HG03354 (cell line): ENCODE results near the gene DCAF10.
A peak's percentile ranks its signal among the peaks of the same experiment; 100 is the strongest.
"Not testable (repeated sequence)": the region's sequence is repeated elsewhere in the genome, so short reads cannot be mapped to it uniquely, and the experiment has no call there.

ENCODE experiments used
- ATAC-seq: cut with Tn5 transposase; IDR thresholded peaks from one replicate; pipeline ENCODE4 v1.9.1; 2021; ENCODE audit warnings: mild to moderate bottlenecking; ENCODE audit not compliant: unreplicated experiment, poor library complexity, severe bottlenecking

The DCAF10 gene, protein sequence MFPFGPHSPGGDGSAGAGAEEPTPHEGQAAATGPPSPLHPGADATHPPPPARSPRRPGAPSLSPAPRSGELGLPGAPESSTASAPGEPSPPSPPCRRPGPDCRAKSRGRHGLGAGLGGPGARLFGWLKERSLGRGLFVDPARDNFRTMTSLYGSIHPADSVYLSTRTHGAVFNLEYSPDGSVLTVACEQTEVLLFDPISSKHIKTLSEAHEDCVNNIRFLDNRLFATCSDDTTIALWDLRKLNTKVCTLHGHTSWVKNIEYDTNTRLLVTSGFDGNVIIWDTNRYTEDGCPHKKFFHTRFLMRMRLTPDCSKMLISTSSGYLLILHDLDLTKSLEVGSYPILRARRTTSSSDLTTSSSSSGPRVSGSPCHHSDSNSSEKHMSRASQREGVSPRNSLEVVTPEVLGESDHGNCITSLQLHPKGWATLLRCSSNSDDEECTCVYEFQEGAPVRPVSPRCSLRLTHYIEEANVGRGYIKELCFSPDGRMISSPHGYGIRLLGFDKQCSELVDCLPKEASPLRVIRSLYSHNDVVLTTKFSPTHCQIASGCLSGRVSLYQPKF

DNA sequence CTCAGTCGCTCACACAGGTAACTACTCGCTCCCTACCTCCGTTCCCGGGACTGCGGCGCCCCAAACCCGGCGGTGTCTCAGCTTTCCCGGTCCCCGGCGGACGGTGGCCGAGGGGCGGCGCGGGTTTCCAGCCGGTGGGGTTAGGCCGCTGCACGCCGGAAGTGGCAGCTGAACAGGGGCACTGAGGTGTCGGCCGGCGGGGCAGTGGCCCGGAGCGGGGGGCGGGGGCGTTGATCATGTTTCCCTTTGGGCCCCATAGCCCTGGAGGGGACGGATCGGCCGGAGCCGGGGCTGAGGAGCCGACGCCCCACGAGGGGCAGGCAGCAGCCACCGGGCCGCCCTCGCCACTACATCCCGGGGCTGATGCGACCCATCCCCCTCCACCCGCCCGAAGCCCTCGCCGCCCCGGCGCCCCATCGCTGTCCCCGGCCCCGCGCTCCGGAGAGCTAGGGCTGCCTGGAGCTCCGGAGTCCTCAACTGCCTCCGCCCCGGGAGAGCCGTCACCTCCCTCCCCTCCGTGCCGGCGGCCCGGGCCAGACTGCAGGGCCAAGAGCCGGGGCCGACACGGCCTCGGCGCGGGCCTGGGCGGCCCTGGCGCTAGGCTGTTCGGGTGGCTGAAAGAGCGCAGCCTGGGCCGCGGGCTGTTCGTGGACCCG is at the start of gene DCAF10:
Gene DCAF10 (plus strand): TSS at position 167 of the 656 bp plus-strand sequence. CDS start 70 bp downstream, at position 237.
- peak; percentile 80 for ATAC-seq

DNA sequence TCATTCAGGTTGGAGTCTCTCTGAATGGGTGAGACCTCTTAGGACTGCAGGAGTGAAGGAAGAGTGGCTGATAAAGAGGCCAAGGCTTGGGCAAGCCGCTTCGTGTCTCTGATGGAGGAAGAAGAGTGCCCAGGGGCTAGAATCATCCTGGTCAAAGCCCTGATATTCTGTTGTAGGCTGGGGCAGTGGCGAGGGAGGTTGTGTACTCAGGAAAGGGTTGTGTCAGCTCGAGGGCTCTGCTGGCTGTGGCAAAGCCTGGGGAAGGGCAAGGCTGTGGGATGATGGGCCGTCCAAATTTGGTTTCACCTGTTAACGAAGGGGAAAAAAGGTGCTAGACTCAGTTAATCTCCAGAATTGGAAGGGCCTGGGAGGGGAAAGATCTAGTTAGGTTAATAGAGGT is 49.4 kb upstream of the DCAF10 start:
- no peak for ATAC-seq

DNA sequence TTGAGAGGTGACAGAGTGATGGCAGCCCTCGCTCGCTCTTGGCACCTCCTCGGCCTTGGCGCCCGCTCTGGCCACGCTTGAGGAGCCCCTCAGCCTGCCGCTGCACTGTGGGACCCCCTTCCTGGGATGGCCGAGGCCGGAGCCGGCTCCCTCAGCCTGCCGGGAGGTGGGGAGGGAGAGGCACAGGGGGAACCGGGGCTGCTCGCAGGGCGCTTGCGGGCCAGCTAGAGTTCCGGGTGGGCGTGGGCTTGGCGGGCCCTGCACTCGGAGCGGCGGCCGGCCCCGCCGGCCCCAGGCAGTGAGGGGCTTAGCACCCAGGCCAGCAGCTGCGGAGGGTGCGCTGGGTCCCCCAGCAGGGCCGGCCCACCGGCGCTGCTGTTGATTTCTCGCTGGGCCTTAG is 48.9 kb upstream of the DCAF10 start:
- ATAC-seq: not testable (repeated sequence)

- not testable (repeated sequence) for ATAC-seq
Observed at GRCh38 chr9:37752112-37752511, 48.5 kb upstream of the DCAF10 start.

GRCh38 chr9:37752642-37753488 is 47.7 kb upstream of the DCAF10 start:
- ATAC-seq: no peak

DNA sequence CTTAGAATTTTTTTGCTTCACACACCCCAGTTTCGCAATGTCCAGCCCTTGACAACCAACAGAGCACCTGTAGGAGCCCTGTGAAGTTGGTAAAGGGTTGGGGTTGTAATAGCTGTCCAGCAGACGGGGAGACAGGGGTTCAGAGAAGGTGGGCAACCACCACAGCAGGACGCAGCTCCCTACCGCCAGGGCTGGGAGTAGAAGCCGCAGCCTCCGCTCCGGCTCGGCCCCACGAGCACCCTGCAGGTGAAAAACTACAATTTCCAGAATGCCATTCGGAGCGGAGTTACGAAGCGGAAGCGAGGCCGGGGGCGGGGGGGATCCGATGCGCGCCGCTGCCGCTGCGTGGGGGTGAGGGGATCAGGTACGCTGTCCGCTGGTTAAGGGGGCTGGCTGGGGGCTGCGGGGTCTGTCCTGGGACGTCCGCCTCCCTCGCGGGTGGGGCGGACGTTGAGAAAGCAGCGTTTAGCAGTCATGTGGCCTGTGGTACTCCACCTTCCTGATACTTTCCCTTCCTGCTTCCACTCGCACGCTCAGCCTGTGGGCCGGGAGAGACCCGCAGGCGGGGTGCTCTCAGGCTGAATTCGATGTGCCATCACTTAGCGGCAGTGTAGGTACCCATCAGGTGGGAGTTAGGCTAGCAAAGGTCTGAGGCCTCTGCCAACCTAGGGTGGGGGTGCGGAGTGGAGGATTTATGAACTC is 47.0 kb upstream of the DCAF10 start, which contains the start of gene TRMT10B:
Gene TRMT10B (plus strand): TSS at position 317 of the 702 bp plus-strand sequence. CDS start 8,127 bp downstream, outside the sequence.
- peak; percentile 93 for ATAC-seq

DNA sequence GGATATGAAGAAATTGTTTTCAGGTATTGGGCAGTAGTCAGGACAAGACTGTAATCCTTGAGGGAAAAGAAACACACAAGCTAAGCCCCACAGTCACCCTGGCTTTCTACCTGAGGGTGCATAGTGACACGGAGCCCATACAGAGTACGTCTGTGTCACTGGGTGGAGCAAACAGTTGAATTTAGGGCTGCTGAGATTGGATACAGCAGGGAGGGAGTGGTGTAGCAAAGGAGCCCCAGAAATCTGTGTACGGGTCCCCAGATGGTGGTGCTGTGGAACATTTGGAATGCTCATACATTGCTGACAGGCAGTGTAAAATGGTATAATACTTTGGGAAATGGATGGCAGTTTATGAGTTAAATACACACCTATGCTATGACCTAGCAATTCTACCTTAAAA is 41.9 kb upstream of the DCAF10 start:
- ATAC-seq: no peak

GRCh38 chr9:37760416-37761161 is 40.0 kb upstream of the DCAF10 start:
- ATAC-seq: no peak

DNA sequence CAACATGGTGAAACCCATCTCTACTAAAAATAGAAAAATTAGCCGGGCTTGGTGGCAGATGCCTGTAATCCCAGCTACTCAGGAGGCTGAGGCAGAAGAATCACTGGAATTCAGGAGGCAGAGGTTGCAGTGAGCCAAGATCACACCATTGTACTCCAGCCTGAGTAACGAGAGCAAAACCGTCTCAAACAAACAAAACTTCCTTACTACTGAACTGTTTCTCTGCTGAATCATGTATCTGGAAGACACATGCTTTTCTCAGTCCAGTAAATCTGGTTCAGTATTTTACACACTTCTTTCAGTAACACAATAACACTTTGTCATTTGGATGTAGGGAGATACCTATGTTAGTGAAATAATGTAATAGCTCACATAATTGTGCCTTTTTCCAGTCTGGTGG is 39.1 kb upstream of the DCAF10 start:
- no peak for ATAC-seq

DNA sequence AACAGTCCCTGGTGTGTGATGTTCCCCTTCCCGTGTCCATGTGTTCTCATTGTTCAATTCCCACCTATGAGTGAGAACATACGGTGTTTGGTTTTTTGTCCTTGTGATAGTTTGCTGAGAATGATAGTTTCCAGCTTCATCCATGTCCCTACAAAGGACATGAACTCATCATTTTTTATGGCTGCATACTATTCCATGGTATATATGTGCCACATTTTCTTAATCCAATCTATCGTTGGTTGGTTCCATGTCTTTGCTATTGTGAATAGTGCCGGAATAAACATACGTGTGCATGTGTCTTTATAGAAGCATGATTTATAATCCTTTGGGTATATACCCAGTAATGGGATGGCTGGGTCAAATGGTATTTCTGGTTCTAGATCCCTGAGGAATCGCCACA is 35.3 kb upstream of the DCAF10 start:
- not testable (repeated sequence) for ATAC-seq

GRCh38 chr9:37769306-37769705 is 31.3 kb upstream of the DCAF10 start:
- ATAC-seq: no peak

DNA sequence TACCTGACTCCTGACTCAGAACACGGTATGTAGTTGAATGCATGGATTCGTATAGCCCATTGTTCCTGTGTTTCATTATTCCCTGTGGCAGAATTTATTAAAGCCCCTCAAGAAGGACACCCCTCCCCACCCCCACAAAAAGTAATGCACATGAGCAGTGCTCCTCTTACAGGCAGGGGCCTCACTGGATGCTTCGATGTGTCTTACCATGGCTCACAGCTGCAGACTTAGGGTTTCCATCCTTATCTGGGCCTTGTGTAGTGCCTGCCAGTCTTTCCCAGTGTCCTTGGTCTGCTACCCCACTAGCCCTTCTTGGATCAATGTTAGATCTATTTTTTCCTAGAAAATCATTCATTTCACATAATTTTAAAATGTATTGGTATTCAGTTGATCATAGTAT is 30.6 kb upstream of the DCAF10 start:
- no peak for ATAC-seq

DNA sequence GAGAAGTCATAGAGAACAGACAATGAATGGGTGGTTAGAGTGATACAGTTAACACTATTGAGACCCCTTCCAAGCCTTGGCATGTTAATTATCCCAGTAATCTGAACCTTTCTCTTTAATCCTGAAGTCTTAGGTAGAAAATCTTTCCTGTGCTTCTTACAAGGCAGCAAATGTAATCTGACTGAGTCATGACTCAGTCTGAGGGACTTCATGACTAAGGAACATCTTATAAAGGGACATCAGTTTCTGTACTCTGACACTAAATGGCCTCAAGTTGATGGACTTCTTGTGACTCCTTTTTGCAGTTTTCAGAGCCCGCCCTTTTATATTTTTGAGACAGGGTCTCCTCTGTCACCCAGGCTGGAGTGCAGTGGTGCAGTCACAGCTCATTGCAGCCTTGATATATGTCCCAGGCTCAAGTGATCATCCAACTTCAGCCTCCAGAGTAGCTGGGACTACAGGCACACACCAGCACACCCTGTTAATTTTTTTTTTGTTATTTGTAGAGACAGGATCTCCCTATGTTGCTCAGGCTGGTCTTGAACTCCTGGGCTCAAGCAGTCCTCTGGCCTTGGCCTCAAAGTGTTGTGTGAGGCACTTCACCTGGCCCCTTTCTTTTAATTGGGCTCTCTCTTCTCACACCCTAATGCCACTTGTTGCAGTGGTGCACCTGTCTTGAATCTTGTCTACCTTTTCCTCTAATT is 25.2 kb upstream of the DCAF10 start:
- no peak for ATAC-seq

DNA sequence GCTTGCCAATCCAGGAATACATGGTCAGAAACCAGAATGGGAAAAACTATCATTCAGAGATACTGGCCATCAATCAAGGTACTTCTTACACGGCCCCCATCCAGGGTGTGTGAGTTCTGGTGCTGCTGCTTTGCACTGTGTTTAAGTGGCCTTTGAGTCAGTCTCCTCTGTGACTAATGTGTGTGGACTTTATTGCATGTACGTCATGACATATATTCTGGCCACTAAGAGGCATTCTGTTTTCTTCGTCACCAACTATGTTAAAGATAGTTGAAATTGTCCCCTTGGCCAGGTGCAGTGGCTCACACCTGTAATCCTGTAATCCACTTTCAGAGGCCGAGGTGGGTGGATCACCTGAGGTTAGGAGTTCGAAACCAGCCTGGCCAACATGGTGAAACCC is 24.3 kb upstream of the DCAF10 start:
- no peak for ATAC-seq

DNA sequence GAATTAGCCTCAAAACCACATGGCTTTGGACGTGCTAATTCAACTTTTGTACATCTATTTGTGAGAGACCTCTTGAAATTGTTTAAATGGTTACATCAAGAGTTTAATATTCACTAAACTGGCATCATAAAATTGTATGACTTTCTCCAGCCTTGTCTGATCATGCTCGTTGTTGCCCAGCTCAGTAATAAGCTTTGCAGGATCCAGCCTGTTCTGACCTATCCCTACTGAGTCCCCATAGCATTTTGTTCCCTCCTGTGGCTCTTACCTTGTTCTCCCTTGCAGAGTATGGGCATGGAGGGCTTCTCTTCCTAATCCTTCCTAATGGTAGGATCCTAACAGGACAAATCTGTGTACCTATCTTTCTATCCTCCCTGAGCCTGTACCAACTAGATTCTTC is 22.1 kb upstream of the DCAF10 start:
- ATAC-seq: no peak

DNA sequence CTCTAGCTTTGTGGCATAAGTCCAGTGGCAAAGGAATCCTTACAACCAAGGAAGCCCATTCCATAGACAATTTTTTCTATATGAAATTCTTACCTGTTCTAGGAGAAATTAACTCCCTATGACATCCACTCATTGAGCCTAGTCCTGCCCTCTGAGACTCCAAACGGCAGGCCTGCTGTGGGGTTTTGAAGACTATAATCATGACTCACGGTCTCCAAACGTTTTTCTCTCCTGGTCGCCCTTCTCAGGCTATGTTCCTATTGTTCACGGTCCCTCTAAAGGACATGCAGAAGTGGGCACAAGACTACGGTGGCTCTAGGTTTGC is 16.3 kb upstream of the DCAF10 start:
- ATAC-seq: peak; percentile 8

- ATAC-seq: peak; percentile 95
Observed at GRCh38 chr9:37784616-37785483, 15.7 kb upstream of the DCAF10 start, which contains the start of gene EXOSC3. EXOSC3 (minus strand) TSS chr9:37785064; CDS start chr9:37785044, 20 bp downstream.
